ENCODE measurements around the gene ITIH4. TPM values are rescaled to one million over a fixed set of nuclear protein-coding genes. Genes with fewer than 3 reads are reported as not detected.

Gene ITIH4
- total RNA-seq, 3 donors from 2014 or later, result 1.9 to 6.0 (median 4.3) TPM

GRCh38 chr3:52843108-52843865 is 12.8 kb upstream of the ITIH4 start:
- intact Hi-C loops (cut with DNase I, micrococcal nuclease), result no loop called here
- H3K4me1 ChIP-seq (ENCODE audit: low read depth), result no peaks in the 10 kb centered on the region
- DNase-seq, result no peak
- ATAC-seq, result no peak
- no peaks in the 10 kb centered on the region for H3K9me3 ChIP-seq
- no peaks in the 10 kb centered on the region for H3K36me3 ChIP-seq (ENCODE audit: low read depth)
- no peak for TF ChIP-seq CTCF (IDR thresholded peaks at IDR 0.05)
- no peak overlapping the region for H3K4me3 ChIP-seq

GRCh38 chr3:52842424-52842823 is 12.0 kb upstream of the ITIH4 start:
- Histone ChIP-seq H3K36me3 (ENCODE audit: low read depth) (no peaks in the 10 kb centered on the region), H3K4me3 (no peak overlapping the region), H3K4me1 (ENCODE audit: low read depth) (no peaks in the 10 kb centered on the region), H3K9me3 (no peaks in the 10 kb centered on the region)
- no peak for ATAC-seq
- no peak for DNase-seq
- intact Hi-C loops (cut with DNase I, micrococcal nuclease), result no loop called here
- no peak for TF ChIP-seq CTCF (IDR thresholded peaks at IDR 0.05)

- intact Hi-C loops (cut with DNase I, micrococcal nuclease), result no loop called here
- H3K4me3 ChIP-seq, result no peak overlapping the region
- no peak for ATAC-seq
- H3K9me3 ChIP-seq, result no peaks in the 10 kb centered on the region
- no peaks in the 10 kb centered on the region for H3K4me1 ChIP-seq (ENCODE audit: low read depth)
- no peak for DNase-seq
- no peak for TF ChIP-seq CTCF (IDR thresholded peaks at IDR 0.05)
- H3K36me3 ChIP-seq (ENCODE audit: low read depth), result no peaks in the 10 kb centered on the region
These were observed 11.5 kb upstream of the ITIH4 start for GRCh38 chr3:52841981-52842340.

GRCh38 chr3:52841211-52841980 is 10.9 kb upstream of the ITIH4 start:
- Histone ChIP-seq H3K36me3 (ENCODE audit: low read depth) (no peaks in the 10 kb centered on the region), H3K9me3 (no peaks in the 10 kb centered on the region), H3K4me1 (ENCODE audit: low read depth) (no peaks in the 10 kb centered on the region), H3K4me3 (no peak overlapping the region)
- intact Hi-C loops (cut with DNase I, micrococcal nuclease), result no loop called here
- ATAC-seq (no peak), DNase-seq (no peak)
- no peak for TF ChIP-seq CTCF (IDR thresholded peaks at IDR 0.05)

GRCh38 chr3:52839892-52840545 is 9.5 kb upstream of the ITIH4 start:
- Histone ChIP-seq H3K36me3 (ENCODE audit: low read depth) (no peaks in the 10 kb centered on the region), H3K4me3 (no peak overlapping the region), H3K4me1 (ENCODE audit: low read depth) (no peaks in the 10 kb centered on the region), H3K9me3 (no peaks in the 10 kb centered on the region)
- TF ChIP-seq CTCF (IDR thresholded peaks at IDR 0.05), result no peak
- intact Hi-C loops (cut with DNase I, micrococcal nuclease), result no loop called here
- DNase-seq (no peak), ATAC-seq (no peak)

Data from mucosa of descending colon (tissue), 3 donors.